Endothelial cell of umbilical vein (primary cell): ENCODE results near the gene GPD1L. TPM values are rescaled to one million over a fixed set of nuclear protein-coding genes. Genes with fewer than 3 reads are reported as not detected.

Experiments used
- BruUV-seq: library from RNA; stranded (reverse); fragments of 400-500 nt; replicated peaks from 2 replicates; lab custom pipeline; 2021; lab: Mats Ljungman, UMichigan
- CTCF ChIA-PET: fragments of 300-600, 350-600 bp; sonication (Branson Sonifier 250); formaldehyde crosslinking; loops from one replicate; lab custom pipeline; 2021; ENCODE audit warnings: antibody characterized with exemption, inconsistent platforms; lab: Charles Lee
- POLR2A ChIA-PET: fragments of 300-600, 350-600 bp; sonication (Branson Sonifier 250); formaldehyde crosslinking; loops from one replicate; lab custom pipeline; 2021; ENCODE audit warnings: antibody characterized with exemption, inconsistent platforms; lab: Charles Lee
- DNase-seq: peaks from one replicate; pipeline ENCODE4 v3.0.0-alpha.2; 2011; ENCODE audit warnings: low read depth, low spot score
- FAIRE-seq: peaks from 2 replicates; lab custom pipeline; 2011; peaks lifted over from hg19 to GRCh38; lab: Jason Lieb, UNC
- H2AFZ ChIP-seq: 2 replicates; pipeline ENCODE4 v1.6.0; 2012; ENCODE audit warnings: low read depth, low read length, control low read depth, inconsistent platforms
- H3K27ac ChIP-seq: 2 replicates; pipeline ENCODE4 v1.5.1; 2011; ENCODE audit warnings: low read depth, mild to moderate bottlenecking, control low read depth, low read length, moderate library complexity; ENCODE audit not compliant: insufficient read depth
- H3K27me3 ChIP-seq, 2 experiments: 2 replicates each; pipeline versions ENCODE4 v1.6.0 to v1.6.1; 2011; ENCODE audit warnings: low read length in 2 of 2, mixed read lengths in 1 of 2; ENCODE audit not compliant: control insufficient read depth in 2 of 2, insufficient read depth in 2 of 2
- H3K36me3 ChIP-seq, 2 experiments: 2 replicates in 1 of 2; 3 replicates in 1 of 2; pipeline ENCODE4 v1.5.1; 2011; ENCODE audit warnings: low read length in 2 of 2, mild to moderate bottlenecking in 1 of 2, moderate library complexity in 1 of 2; ENCODE audit not compliant: control insufficient read depth in 2 of 2, insufficient read depth in 2 of 2; ENCODE audit errors: extremely low read depth in 1 of 2
- H3K4me1 ChIP-seq: 3 replicates; pipeline ENCODE4 v1.5.1; 2011; ENCODE audit warnings: mild to moderate bottlenecking, low read length; ENCODE audit not compliant: control insufficient read depth, insufficient read depth; ENCODE audit errors: extremely low read depth
- H3K4me2 ChIP-seq: 2 replicates; pipeline ENCODE4 v1.6.1; 2011; ENCODE audit warnings: low read length, control low read depth, mixed read lengths; ENCODE audit not compliant: insufficient read depth
- H3K4me3 ChIP-seq, 3 experiments: fragments of 200-600 bp in 1 of 3; sonication (generic), shearing (Covaris generic) in 1 of 3; replicated peaks in 1 of 3; 2 replicates each; pipeline ENCODE4 v1.5.1; 2011 to 2016; ENCODE audit warnings: control low read depth in 3 of 3, low read length in 3 of 3, mild to moderate bottlenecking in 2 of 3, inconsistent platforms in 1 of 3, low read depth in 1 of 3, moderate library complexity in 1 of 3; ENCODE audit not compliant: insufficient read depth in 1 of 3
- H3K79me2 ChIP-seq: 2 replicates; pipeline ENCODE4 v1.6.0; 2012; ENCODE audit warnings: low read length, inconsistent platforms; ENCODE audit not compliant: control insufficient read depth, insufficient read depth
- H3K9ac ChIP-seq: replicated peaks from 2 replicates; pipeline ENCODE3; 2011; ENCODE audit warnings: low read length, control low read depth; ENCODE audit not compliant: insufficient read depth; ENCODE audit errors: extremely low read depth
- H3K9me1 ChIP-seq: replicated peaks from 3 replicates; pipeline ENCODE4 v1.6.0; 2011; ENCODE audit warnings: mild to moderate bottlenecking, low read length; ENCODE audit not compliant: control insufficient read depth, insufficient read depth; ENCODE audit errors: extremely low read depth
- H3K9me3 ChIP-seq: replicated peaks from 2 replicates; pipeline ENCODE4 v1.5.1; 2012; ENCODE audit warnings: low read length, inconsistent platforms; ENCODE audit not compliant: control insufficient read depth, insufficient read depth
- H4K20me1 ChIP-seq: replicated peaks from 2 replicates; pipeline ENCODE3; 2011; ENCODE audit warnings: mild to moderate bottlenecking, low read length; ENCODE audit not compliant: control insufficient read depth, insufficient read depth; ENCODE audit errors: extremely low read depth
- CTCF ChIP-seq, 2 donors: IDR thresholded peaks; 1 replicate in 1 of 2; 2 replicates in 1 of 2; pipeline ENCODE4 v1.5.1; 2011; ENCODE audit warnings: low read length in 2 of 2, mild to moderate bottlenecking in 2 of 2, moderate library complexity in 2 of 2, control low read depth in 1 of 2, inconsistent platforms in 1 of 2, low read depth in 1 of 2; ENCODE audit not compliant: insufficient read depth in 1 of 2; ENCODE audit errors: extremely low read depth in 1 of 2
- GATA2 ChIP-seq: IDR thresholded peaks from 2 replicates; pipeline ENCODE4 v1.7.0; 2011; ENCODE audit warnings: low read depth, mild to moderate bottlenecking, moderate library complexity, mixed read lengths, low read length; ENCODE audit not compliant: insufficient read length, insufficient read depth
- POLR2A ChIP-seq: IDR thresholded peaks from 2 replicates; pipeline ENCODE4 v1.6.1; 2012; ENCODE audit warnings: low read depth, mild to moderate bottlenecking, control low read depth, low read length
- dilution Hi-C: fragments of 300-500 bp; cut with MboI; formaldehyde crosslinking; loops from one replicate; pipeline ENCODE4 v1.15.0; 2019; ENCODE audit warnings: low sequenced_read_pairs; ENCODE audit not compliant: extremely low pct_ligation_motif_present
- intact Hi-C: fragments of 100-400 bp; cut with micrococcal nuclease; formaldehyde crosslinking; loops from one replicate; pipeline ENCODE4 v1.10.0; 2022
- polyA plus RNA-seq, 4 experiments: library from polyadenylated mRNA; depleted of rRNA in 3 of 4; stranded (reverse) in 3 of 4; unstranded in 1 of 4; fragments of >200 nt; gene quantifications; 2 replicates each; pipeline versions ENCODE4 v1.2.1 to v1.2.3, GENCODE V29; 2011 to 2012; ENCODE audit warnings: missing spikeins in 1 of 4
- total RNA-seq: library from RNA; stranded (reverse); gene quantifications from 2 replicates; pipeline ENCODE4 v1.2.3, GENCODE V29; 2021
- TF ChIP-seq, protein P1 (sequence below): IDR thresholded peaks from 2 replicates; pipeline ENCODE4 v1.6.1; 2011; ENCODE audit not compliant: insufficient read depth, insufficient read length

GPD1L gene
- total and polyA plus RNA-seq, 2 donors (not counting 3 experiments of a cell fraction or from before 2014, with no cell fraction given): 5.1 to 12.9 TPM

- intact Hi-C loops: no loop called here
- CTCF ChIA-PET: no interaction called here
- H3K4me3 ChIP-seq: no peak overlapping the region
- H3K27ac ChIP-seq: no peak overlapping the region
- POLR2A ChIA-PET: no interaction called here
- no peak for TF ChIP-seq GATA2
- no peak for TF ChIP-seq POLR2A
- TF ChIP-seq CTCF (IDR thresholded peaks at IDR 0.05; ENCODE audit: extremely low read depth in 1 of 2, insufficient read depth in 1 of 2, low read depth in 1 of 2, low read length in 2 of 2): no peak
- TF ChIP-seq, protein P1, sequence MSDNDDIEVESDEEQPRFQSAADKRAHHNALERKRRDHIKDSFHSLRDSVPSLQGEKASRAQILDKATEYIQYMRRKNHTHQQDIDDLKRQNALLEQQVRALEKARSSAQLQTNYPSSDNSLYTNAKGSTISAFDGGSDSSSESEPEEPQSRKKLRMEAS: no peak
- no peaks in the 10 kb centered on the region for H3K9me3 ChIP-seq
- H4K20me1 ChIP-seq: no peaks in the 10 kb centered on the region
- no peaks in the 10 kb centered on the region for H3K27me3 ChIP-seq
- no peak for DNase-seq
- BruUV-seq: no TSS peak
- no peaks in the 10 kb centered on the region for H3K79me2 ChIP-seq
- no peaks in the 10 kb centered on the region for H3K9me1 ChIP-seq
- no peaks in the 10 kb centered on the region for H3K4me1 ChIP-seq
- FAIRE-seq: no peak
- H3K9ac ChIP-seq: no peak overlapping the region
- H3K36me3 ChIP-seq: no peaks in the 10 kb centered on the region
- dilution Hi-C loops: no loop called here
- no peak overlapping the region for H2AFZ ChIP-seq
- H3K4me2 ChIP-seq: no peak overlapping the region
These were observed 54.3 kb downstream of the GPD1L start for GRCh38 chr3:32160706-32161214.

DNA sequence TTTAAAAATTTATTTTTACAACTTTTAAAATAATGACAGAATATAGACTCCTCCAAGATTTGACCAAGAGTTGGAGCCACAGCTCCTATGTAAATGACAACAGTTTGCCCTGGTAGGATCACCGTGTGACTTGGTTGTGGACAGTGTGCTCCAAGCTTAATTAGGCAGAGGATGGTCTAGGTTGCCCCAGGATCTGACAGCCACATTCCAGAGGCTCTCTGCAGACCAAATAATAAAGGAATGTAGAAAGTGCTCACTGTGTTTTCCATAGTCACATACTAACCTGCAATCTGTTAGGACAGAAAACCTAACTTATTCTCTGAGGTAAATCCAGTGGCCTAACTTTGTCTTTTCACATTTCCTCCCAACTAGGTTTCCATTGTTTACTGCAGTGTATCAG is 59.0 kb downstream of the GPD1L start:
- H3K9me1 ChIP-seq: no peaks in the 10 kb centered on the region
- intact Hi-C loops (no loop called here), dilution Hi-C loops (no loop called here)
- BruUV-seq: no TSS peak
- no peak for TF ChIP-seq GATA2
- no peak for FAIRE-seq
- H3K9ac ChIP-seq: no peak overlapping the region
- H3K27ac ChIP-seq: no peak overlapping the region
- no peaks in the 10 kb centered on the region for H3K4me1 ChIP-seq
- H2AFZ ChIP-seq: no peak overlapping the region
- H3K27me3 ChIP-seq: no peaks in the 10 kb centered on the region
- H3K9me3 ChIP-seq: no peaks in the 10 kb centered on the region
- H4K20me1 ChIP-seq: no peaks in the 10 kb centered on the region
- POLR2A ChIA-PET: no interaction called here
- CTCF ChIA-PET: no interaction called here
- no peak for DNase-seq
- no peak overlapping the region for H3K4me2 ChIP-seq
- H3K79me2 ChIP-seq: no peaks in the 10 kb centered on the region
- no peak overlapping the region for H3K4me3 ChIP-seq
- no peaks in the 10 kb centered on the region for H3K36me3 ChIP-seq
